K562 (cell line): ENCODE data around the gene CYBRD1. TPM values are rescaled to one million over a fixed set of nuclear protein-coding genes. Genes with fewer than 3 reads are reported as not detected.

Source experiments
- ATAC-seq: fragments of 200-7000 bp; cut with Tn5 transposase; 3 replicates; pipeline ENCODE4 v1.9.1; 2020; ENCODE audit warnings: moderate library complexity
- BruUV-seq: library from RNA; stranded (reverse); fragments of 400-500 nt; replicated peaks from 2 replicates; lab custom pipeline; 2021; lab: Mats Ljungman, UMichigan
- CTCF ChIA-PET: fragments of 300-600 bp; formaldehyde crosslinking; extraction: SDS; loops from one replicate; lab custom pipeline; 2021; ENCODE audit warnings: low intra/inter-chr PET ratio; lab: Yijun Ruan, JAX
- POLR2A ChIA-PET: fragments of 300-600, 350-650 bp; sonication (Branson Sonifier 250); formaldehyde crosslinking; extraction: SDS; loops from one replicate; lab custom pipeline; 2021; ENCODE audit warnings: antibody characterized with exemption, inconsistent platforms; lab: Yijun Ruan, JAX
- DNase-seq, 4 experiments: peaks; one replicate each; pipeline versions ENCODE4 v3.0.0 to v3.0.0-alpha.2; 2011 to 2018; ENCODE audit warnings: low spot score in 3 of 4, mixed read lengths in 3 of 4; ENCODE audit errors: extremely low read depth in 1 of 4
- FAIRE-seq: peaks from 2 replicates; lab custom pipeline; 2011; peaks lifted over from hg19 to GRCh38; lab: Jason Lieb, UNC
- H2AFZ ChIP-seq: 2 replicates; pipeline ENCODE4 v1.6.0; 2011; ENCODE audit warnings: low read depth, low read length, control low read depth, inconsistent platforms
- H3K27ac ChIP-seq: fragments of 200-600 bp; 3 replicates; pipeline ENCODE4 v1.8.0; 2011; ENCODE audit warnings: low read depth, mild to moderate bottlenecking, control low read depth, inconsistent platforms, low read length, moderate library complexity, mixed read lengths; ENCODE audit errors: extremely low read depth
- H3K27me3 ChIP-seq, 2 experiments: fragments of 300-600 bp in 1 of 2; 2 replicates in 1 of 2; 3 replicates in 1 of 2; pipeline versions ENCODE4 v1.6.0 to v1.8.0; 2011; ENCODE audit warnings: inconsistent platforms in 2 of 2, low read length in 2 of 2, mild to moderate bottlenecking in 1 of 2, mixed read lengths in 1 of 2, moderate library complexity in 1 of 2; ENCODE audit not compliant: control insufficient read depth in 2 of 2, insufficient read depth in 2 of 2
- H3K36me3 ChIP-seq: fragments of 300-600 bp; 3 replicates; pipeline ENCODE4 v1.8.0; 2011; ENCODE audit warnings: mild to moderate bottlenecking, low read length, inconsistent platforms; ENCODE audit not compliant: control insufficient read depth, insufficient read depth
- H3K4me1 ChIP-seq, 2 experiments: fragments of 200-600 bp in 1 of 2; replicated peaks in 1 of 2; 2 replicates in 1 of 2; 3 replicates in 1 of 2; pipeline versions ENCODE4 v1.5.1 to v1.8.0; 2011; ENCODE audit warnings: inconsistent platforms in 2 of 2, low read length in 2 of 2, mild to moderate bottlenecking in 1 of 2, mixed read lengths in 1 of 2, moderate library complexity in 1 of 2; ENCODE audit not compliant: control insufficient read depth in 2 of 2, insufficient read depth in 2 of 2
- H3K4me2 ChIP-seq: 2 replicates; pipeline ENCODE4 v1.6.1; 2011; ENCODE audit warnings: low read length, control low read depth, inconsistent platforms, mixed read lengths; ENCODE audit not compliant: insufficient read depth
- H3K4me3 ChIP-seq: fragments of 200-600 bp; sonication (generic), shearing (Covaris generic); 2 replicates; pipeline ENCODE4 v1.5.1; 2016; ENCODE audit warnings: control low read depth, inconsistent platforms
- H3K79me2 ChIP-seq: fragments of 200-600 bp; 3 replicates; pipeline ENCODE4 v1.8.0; 2011; ENCODE audit warnings: low read length, inconsistent platforms; ENCODE audit not compliant: control insufficient read depth, insufficient read depth
- H3K9ac ChIP-seq, 2 experiments: 2 replicates each; pipeline versions ENCODE4 v1.6.0 to v1.6.1; 2011; ENCODE audit warnings: low read depth in 2 of 2, low read length in 2 of 2, control low read depth in 1 of 2, inconsistent platforms in 1 of 2, mild to moderate bottlenecking in 1 of 2, mixed read lengths in 1 of 2; ENCODE audit not compliant: insufficient read depth in 1 of 2
- H3K9me1 ChIP-seq: one replicate; pipeline ENCODE4 v1.6.0; 2011; ENCODE audit warnings: inconsistent platforms, mild to moderate bottlenecking, low read length, moderate library complexity; ENCODE audit not compliant: control insufficient read depth, insufficient read depth
- H3K9me3 ChIP-seq: replicated peaks from 2 replicates; pipeline ENCODE4 v1.5.1; 2011; ENCODE audit warnings: low read depth, low read length, inconsistent platforms; ENCODE audit not compliant: control insufficient read depth, insufficient read depth
- H4K20me1 ChIP-seq: replicated peaks from 2 replicates; pipeline ENCODE4 v1.6.1; 2011; ENCODE audit warnings: low read length, inconsistent platforms, mixed read lengths; ENCODE audit not compliant: control insufficient read depth, insufficient read depth
- HOXB6 ChIP-seq: fragments of 250-450 bp; sonication (Bioruptor Pico); IDR thresholded peaks from 2 replicates; pipeline ENCODE4 v1.5.1; 2022; ENCODE audit warnings: mild to moderate bottlenecking, borderline replicate concordance
- POLR2A ChIP-seq: fragments of 450-650 bp; conservative IDR thresholded peaks from 2 replicates; pipeline ENCODE4 v1.6.1; 2016
- in situ Hi-C: fragments of 300-500 bp; cut with MboI; formaldehyde crosslinking; loops from 4 replicates; pipeline ENCODE4 v1.15.0; 2018; ENCODE audit warnings: inconsistent platforms, mixed read lengths
- intact Hi-C: fragments of 100-400 bp; cut with micrococcal nuclease; formaldehyde crosslinking; loops from 2 replicates; pipeline ENCODE4 v1.14.2; 2022
- polyA plus RNA-seq, 8 experiments: library from polyadenylated mRNA; depleted of rRNA in 4 of 8; stranded (reverse) in 5 of 8; unstranded in 3 of 8; fragments of >200 nt; fragmentation: Nextera tagmentation in 2 of 8; fragmentation: Illumina TruSeq in 1 of 8; extraction: Ambion mirVana in 2 of 8; extraction: Trizol in 1 of 8; gene quantifications; 2 replicates each; pipeline versions ENCODE4 v1.2.1 to v1.2.3, GENCODE V29; 2011 to 2014; ENCODE audit warnings: inconsistent platforms in 1 of 8, missing spikeins in 1 of 8
- total RNA-seq, 7 experiments: library from RNA; depleted of rRNA in 6 of 7; stranded (reverse); fragments of >200 nt in 6 of 7; fragmentation: Illumina TruSeq in 2 of 7; extraction: Trizol in 2 of 7; gene quantifications; 2 replicates each; pipeline versions ENCODE4 v1.2.1 to v1.2.3, GENCODE V29; 2011 to 2021; ENCODE audit warnings: low replicate concordance in 1 of 7
- TF ChIP-seq, protein P1 (sequence below), 2 experiments: fragments of 450-650 bp in 1 of 2; sonication (generic) in 1 of 2; formaldehyde crosslinking in 1 of 2; IDR thresholded peaks; 2 replicates each; pipeline versions ENCODE4 v1.7.1 to v1.9.0; 2016 to 2022; ENCODE audit warnings: inconsistent platforms in 1 of 2, mild to moderate bottlenecking in 1 of 2, missing genetic modification reagents in 1 of 2

Gene CYBRD1
- total and polyA plus RNA-seq, 9 of the 15 experiments (the other 6 are each of a cell fraction or from before 2014, with no cell fraction given) = 9.6 to 22.4 (median 15.6) TPM

DNA sequence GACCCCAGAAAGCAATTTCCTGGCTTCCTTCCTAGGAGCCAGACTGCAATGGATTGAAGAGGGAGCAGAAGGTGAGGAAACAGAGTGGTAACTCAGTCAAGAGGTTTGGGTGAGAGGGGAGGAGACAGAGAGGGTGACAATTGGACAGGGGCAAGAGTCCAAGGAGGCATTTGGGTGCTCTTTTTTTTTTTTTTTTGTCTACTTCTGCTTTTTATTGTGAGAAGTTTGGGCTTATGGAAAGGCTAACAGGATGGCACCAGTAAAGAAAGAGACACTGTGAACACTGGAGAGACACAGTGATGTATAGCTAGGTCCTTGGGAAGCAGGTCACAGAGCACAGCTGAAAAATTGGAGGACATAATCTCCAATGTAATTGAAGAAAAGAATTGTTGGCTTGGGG is 25.0 kb downstream of the CYBRD1 start:
- CTCF ChIA-PET = no interaction called here
- ATAC-seq (no peak), DNase-seq (no peak), FAIRE-seq (no peak)
- no peaks in the 10 kb centered on the region for H3K9me3 ChIP-seq
- no peak overlapping the region for H2AFZ ChIP-seq
- H3K79me2 ChIP-seq = no peaks in the 10 kb centered on the region
- no peak overlapping the region for H3K9ac ChIP-seq
- no peak for TF ChIP-seq HOXB6 (CRISPR knock-in tag)
- TF ChIP-seq POLR2A = 0 out of 2 replicates have a peak, but pooled peaks have one; percentile 3
- TF ChIP-seq, protein P1, sequence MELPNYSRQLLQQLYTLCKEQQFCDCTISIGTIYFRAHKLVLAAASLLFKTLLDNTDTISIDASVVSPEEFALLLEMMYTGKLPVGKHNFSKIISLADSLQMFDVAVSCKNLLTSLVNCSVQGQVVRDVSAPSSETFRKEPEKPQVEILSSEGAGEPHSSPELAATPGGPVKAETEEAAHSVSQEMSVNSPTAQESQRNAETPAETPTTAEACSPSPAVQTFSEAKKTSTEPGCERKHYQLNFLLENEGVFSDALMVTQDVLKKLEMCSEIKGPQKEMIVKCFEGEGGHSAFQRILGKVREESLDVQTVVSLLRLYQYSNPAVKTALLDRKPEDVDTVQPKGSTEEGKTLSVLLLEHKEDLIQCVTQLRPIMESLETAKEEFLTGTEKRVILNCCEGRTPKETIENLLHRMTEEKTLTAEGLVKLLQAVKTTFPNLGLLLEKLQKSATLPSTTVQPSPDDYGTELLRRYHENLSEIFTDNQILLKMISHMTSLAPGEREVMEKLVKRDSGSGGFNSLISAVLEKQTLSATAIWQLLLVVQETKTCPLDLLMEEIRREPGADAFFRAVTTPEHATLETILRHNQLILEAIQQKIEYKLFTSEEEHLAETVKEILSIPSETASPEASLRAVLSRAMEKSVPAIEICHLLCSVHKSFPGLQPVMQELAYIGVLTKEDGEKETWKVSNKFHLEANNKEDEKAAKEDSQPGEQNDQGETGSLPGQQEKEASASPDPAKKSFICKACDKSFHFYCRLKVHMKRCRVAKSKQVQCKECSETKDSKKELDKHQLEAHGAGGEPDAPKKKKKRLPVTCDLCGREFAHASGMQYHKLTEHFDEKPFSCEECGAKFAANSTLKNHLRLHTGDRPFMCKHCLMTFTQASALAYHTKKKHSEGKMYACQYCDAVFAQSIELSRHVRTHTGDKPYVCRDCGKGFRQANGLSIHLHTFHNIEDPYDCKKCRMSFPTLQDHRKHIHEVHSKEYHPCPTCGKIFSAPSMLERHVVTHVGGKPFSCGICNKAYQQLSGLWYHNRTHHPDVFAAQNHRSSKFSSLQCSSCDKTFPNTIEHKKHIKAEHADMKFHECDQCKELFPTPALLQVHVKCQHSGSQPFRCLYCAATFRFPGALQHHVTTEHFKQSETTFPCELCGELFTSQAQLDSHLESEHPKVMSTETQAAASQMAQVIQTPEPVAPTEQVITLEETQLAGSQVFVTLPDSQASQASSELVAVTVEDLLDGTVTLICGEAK (IDR thresholded peaks at IDR 0.05) = peak; percentile 66
- TF ChIP-seq, protein P1 (CRISPR knock-in tag; IDR thresholded peaks at IDR 0.05) = no peak
- POLR2A ChIA-PET = interaction anchor here (0.9 kb wide), 1 partner anchor 9 kb away, joined by 3 read pairs; no protein-coding TSS in a partner anchor
- H3K4me2 ChIP-seq = no peak overlapping the region
- peaks cover 12% of the 10 kb centered on the region for H3K36me3 ChIP-seq
- no peaks in the 10 kb centered on the region for H3K27me3 ChIP-seq
- H3K9me1 ChIP-seq = peaks cover 3% of the 10 kb centered on the region
- H4K20me1 ChIP-seq = no peaks in the 10 kb centered on the region
- no peak overlapping the region for H3K27ac ChIP-seq
- no TSS peak for BruUV-seq
- intact Hi-C loops = no loop called here
- H3K4me1 ChIP-seq = no peaks in the 10 kb centered on the region
- H3K4me3 ChIP-seq = no peak overlapping the region
- in situ Hi-C loops = no loop called here
